Measurements from ENCODE around the gene VEGFA.

Gene VEGFA

GRCh38 chr6:43826730-43827129 lies 56.7 kb downstream of the VEGFA start:
- DNase-seq, result no peak

DNA sequence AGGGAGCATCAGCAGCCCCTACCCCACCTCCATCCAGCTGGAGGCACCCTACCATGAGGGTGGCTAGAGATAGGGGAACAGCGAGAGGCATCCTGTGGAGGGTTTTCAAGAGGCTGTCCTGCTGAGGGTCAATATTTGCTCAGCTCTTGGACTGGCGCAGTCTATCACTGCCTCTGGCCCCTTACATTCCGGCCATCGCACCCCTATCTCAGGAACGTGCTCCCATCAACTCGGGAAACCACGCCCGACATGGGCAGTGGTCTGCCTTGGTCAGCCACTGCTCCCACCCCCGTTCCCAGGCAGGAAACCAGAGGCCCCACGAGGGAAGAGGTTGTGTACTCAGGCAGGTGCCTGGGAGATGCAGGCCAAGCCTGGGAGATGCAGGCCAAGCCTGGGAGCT lies 57.9 kb downstream of the VEGFA start:
- no peak for DNase-seq

- no peak for DNase-seq
Observed at GRCh38 chr6:43828711-43829110, 58.7 kb downstream of the VEGFA start.

- no peak for DNase-seq
Observed at GRCh38 chr6:43829470-43829869, 59.5 kb downstream of the VEGFA start.

DNA sequence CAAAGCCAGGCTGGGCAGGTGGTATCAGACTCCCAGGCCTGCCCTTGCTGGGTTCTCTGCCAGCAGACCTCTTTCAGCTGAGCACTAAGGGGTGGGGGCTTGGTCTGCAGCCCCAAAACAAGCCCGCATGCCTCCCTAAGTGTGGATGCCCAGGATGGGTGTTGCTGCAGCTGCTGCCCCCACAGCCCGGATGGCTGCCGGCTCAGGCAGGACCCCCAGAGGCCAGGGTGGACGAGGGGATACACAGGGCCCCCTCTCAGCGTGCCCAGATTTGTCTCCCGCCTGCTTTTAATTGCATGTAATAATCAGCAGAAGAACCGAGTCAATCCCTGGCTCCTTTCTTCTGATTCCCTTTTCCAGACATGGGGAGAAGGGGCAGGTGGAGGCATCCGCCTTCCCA lies 60.8 kb downstream of the VEGFA start:
- no peak for DNase-seq

- no peak for DNase-seq
Observed at GRCh38 chr6:43831191-43831590, 61.2 kb downstream of the VEGFA start.

GRCh38 chr6:43833223-43833995 lies 63.4 kb downstream of the VEGFA start:
- DNase-seq, result no peak

GRCh38 chr6:43833996-43834390 lies 64.0 kb downstream of the VEGFA start:
- DNase-seq, result no peak

DNA sequence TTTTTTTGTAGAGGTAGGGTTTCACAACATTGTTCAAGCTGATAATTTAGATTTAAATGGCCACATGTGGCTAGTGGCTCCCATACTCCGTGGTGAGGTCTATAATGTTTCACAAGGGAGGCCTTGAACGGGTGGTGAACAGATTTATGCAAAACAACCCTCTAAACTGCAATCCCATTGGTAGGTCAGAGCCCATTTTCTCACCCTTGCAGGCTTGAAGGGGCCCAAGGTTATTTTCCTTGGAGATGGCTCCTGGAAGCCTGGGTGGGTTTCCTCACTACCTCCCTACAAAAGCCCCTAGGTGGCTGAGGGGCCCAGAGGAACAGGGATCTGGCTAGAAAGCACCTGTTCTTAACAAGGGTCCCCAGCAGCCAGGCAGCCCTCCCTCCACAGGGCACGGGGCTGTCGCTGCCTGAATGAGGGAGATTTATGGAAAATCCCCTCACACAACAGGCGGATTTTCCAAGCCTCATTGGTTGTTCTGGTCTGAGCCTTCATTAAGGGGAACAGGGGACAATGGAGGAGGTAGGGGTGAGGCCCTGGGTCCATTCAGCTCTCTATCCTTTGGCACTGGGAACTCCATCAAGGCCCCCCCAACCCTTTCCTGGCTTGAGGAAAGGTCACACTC lies 64.6 kb downstream of the VEGFA start:
- DNase-seq, result no peak

- DNase-seq, result no peak
Observed at GRCh38 chr6:43835872-43836419, 65.9 kb downstream of the VEGFA start.
